NCI-H128 (cell line): ENCODE results near the gene TXNDC5.
"Not testable (repeated sequence)": the region's sequence is repeated elsewhere in the genome, so short reads cannot be mapped to it uniquely, and the experiment has no call there.

Source experiments
- DNase-seq: peaks from one replicate; lab custom pipeline; 2025; ENCODE audit not compliant: unreplicated experiment; lab: John Stamatoyannopoulos, UW

TXNDC5 gene

GRCh38 chr6:7897461-7898192 lies 13.0 kb downstream of the TXNDC5 start:
- DNase-seq = no peak

GRCh38 chr6:7896465-7896987 lies 14.1 kb downstream of the TXNDC5 start:
- DNase-seq = no peak

GRCh38 chr6:7895125-7895423 lies 15.5 kb downstream of the TXNDC5 start:
- no peak for DNase-seq

- no peak for DNase-seq
Observed at GRCh38 chr6:7894262-7895124, 16.1 kb downstream of the TXNDC5 start.

- DNase-seq = no peak
Observed at GRCh38 chr6:7893342-7893741, 17.2 kb downstream of the TXNDC5 start.

- not testable (repeated sequence) for DNase-seq
Observed at GRCh38 chr6:7892367-7892766, 18.2 kb downstream of the TXNDC5 start.

GRCh38 chr6:7891078-7891872 lies 19.3 kb downstream of the TXNDC5 start:
- no peak for DNase-seq

GRCh38 chr6:7888587-7889357 lies 21.8 kb downstream of the TXNDC5 start:
- no peak for DNase-seq

GRCh38 chr6:7887278-7887991 lies 23.2 kb downstream of the TXNDC5 start:
- no peak for DNase-seq

GRCh38 chr6:7886132-7886531 lies 24.5 kb downstream of the TXNDC5 start:
- DNase-seq = no peak

- no peak for DNase-seq
Observed at GRCh38 chr6:7883381-7883780, 27.2 kb downstream of the TXNDC5 start.

- no peak for DNase-seq
Observed at GRCh38 chr6:7882505-7883257, 27.9 kb downstream of the TXNDC5 start.

- DNase-seq = no peak
Observed at GRCh38 chr6:7881765-7882500, 28.7 kb downstream of the TXNDC5 start.

- DNase-seq = no peak
Observed at GRCh38 chr6:7880718-7881107, 29.9 kb downstream of the TXNDC5 start.

- DNase-seq = no peak
Observed at GRCh38 chr6:7879980-7880717, 30.4 kb downstream of the TXNDC5 start.

GRCh38 chr6:7879579-7879978 lies 31.0 kb downstream of the TXNDC5 start:
- no peak for DNase-seq

- DNase-seq = no peak
Observed at GRCh38 chr6:7879043-7879442, 31.5 kb downstream of the TXNDC5 start.

GRCh38 chr6:7878401-7878964 lies 32.1 kb downstream of the TXNDC5 start:
- no peak for DNase-seq
